H54 (cell line): Measurements from ENCODE around the gene SCAF4.
A peak's percentile ranks its signal among the peaks of the same experiment; 100 is the strongest.
"Not testable (repeated sequence)": the region's sequence is repeated elsewhere in the genome, so short reads cannot be mapped to it uniquely, and the experiment has no call there.

Source experiments
- DNase-seq: peaks from one replicate; pipeline ENCODE4 v3.0.0; 2011; ENCODE audit warnings: low spot score, mixed read lengths; ENCODE audit not compliant: insufficient read length
- FAIRE-seq: peaks from 3 replicates; lab custom pipeline; 2011; peaks lifted over from hg19 to GRCh38; lab: Jason Lieb, UNC
- POLR2A ChIP-seq: IDR thresholded peaks from 2 replicates; pipeline ENCODE4 v1.6.1; 2011; ENCODE audit warnings: low read depth, mild to moderate bottlenecking, low read length

SCAF4 gene

GRCh38 chr21:31755027-31755426, 23.1 kb upstream of the SCAF4 start:
- TF ChIP-seq POLR2A, result no peak
- FAIRE-seq (no peak), DNase-seq (no peak)

GRCh38 chr21:31754708-31754960, 22.7 kb upstream of the SCAF4 start:
- DNase-seq (no peak), FAIRE-seq (no peak)
- TF ChIP-seq POLR2A, result no peak

GRCh38 chr21:31753949-31754707, 22.2 kb upstream of the SCAF4 start:
- FAIRE-seq, result no peak
- no peak for DNase-seq
- TF ChIP-seq POLR2A, result no peak

- FAIRE-seq, result no peak
Measured at GRCh38 chr21:31752967-31753366, 21.0 kb upstream of the SCAF4 start.

GRCh38 chr21:31752352-31752751, 20.4 kb upstream of the SCAF4 start:
- DNase-seq, result peak; percentile 33
- no peak for FAIRE-seq
- TF ChIP-seq POLR2A, result no peak

More at GRCh38 chr21:31752967-31753366, 21.0 kb upstream of the SCAF4 start:
- TF ChIP-seq POLR2A, result no peak
- DNase-seq, result no peak

GRCh38 chr21:31750843-31751242, 18.9 kb upstream of the SCAF4 start:
- no peak for TF ChIP-seq POLR2A
- DNase-seq, result peak; percentile 36
- no peak for FAIRE-seq

- no peak for TF ChIP-seq POLR2A
- FAIRE-seq, result no peak
Measured at GRCh38 chr21:31744182-31744800, 12.4 kb upstream of the SCAF4 start.

GRCh38 chr21:31743712-31744111, 11.8 kb upstream of the SCAF4 start:
- FAIRE-seq (no peak), DNase-seq (no peak)
- TF ChIP-seq POLR2A, result no peak

More at GRCh38 chr21:31744182-31744800, 12.4 kb upstream of the SCAF4 start:
- no peak for DNase-seq

GRCh38 chr21:31741116-31741515, 9.2 kb upstream of the SCAF4 start:
- no peak for DNase-seq
- no peak for TF ChIP-seq POLR2A
- no peak for FAIRE-seq

- FAIRE-seq, DNase-seq: not testable (repeated sequence)
Measured at GRCh38 chr21:31737586-31738397, 5.9 kb upstream of the SCAF4 start.

GRCh38 chr21:31735511-31735992, 3.6 kb upstream of the SCAF4 start:
- DNase-seq (no peak), FAIRE-seq (no peak)
- no peak for TF ChIP-seq POLR2A

GRCh38 chr21:31733551-31734149, 1.7 kb upstream of the SCAF4 start:
- no peak for TF ChIP-seq POLR2A
- no peak for DNase-seq
- no peak for FAIRE-seq

GRCh38 chr21:31732597-31733550, 956 bp upstream of the SCAF4 start:
- no peak for DNase-seq
- TF ChIP-seq POLR2A, result no peak; the same call in 1 of the 2 replicates
- FAIRE-seq, result no peak
